ENCODE results near the gene PCDHGB3.
"Not testable (repeated sequence)": the region's sequence is repeated elsewhere in the genome, so short reads cannot be mapped to it uniquely, and the experiment has no call there.

PCDHGB3 gene

GRCh38 chr5:141359790-141360426, 10.1 kb upstream of the PCDHGB3 start, which contains the start of gene PCDHGB2:
Gene PCDHGB2 (plus strand): TSS chr5:141359994. CDS start chr5:141360136, 142 bp downstream.
- peak; percentile 50 for DNase-seq

GRCh38 chr5:141360685-141361084, 9.4 kb upstream of the PCDHGB3 start:
- DNase-seq = no peak

- no peak for DNase-seq
Measured at GRCh38 chr5:141362719-141363118, 7.3 kb upstream of the PCDHGB3 start.

- peak; percentile 42 for DNase-seq
Measured at GRCh38 chr5:141363952-141364660, 5.9 kb upstream of the PCDHGB3 start, which contains the start of gene PCDHGA5. Gene PCDHGA5 (plus strand): TSS chr5:141364162. CDS start chr5:141364331, 169 bp downstream.

GRCh38 chr5:141366016-141366896, 3.8 kb upstream of the PCDHGB3 start:
- DNase-seq = no peak

- DNase-seq = no peak
Measured at GRCh38 chr5:141371572-141372475, 1.8 kb downstream of the PCDHGB3 start.

GRCh38 chr5:141373673-141374317, 3.8 kb downstream of the PCDHGB3 start, which contains the start of gene PCDHGA6:
Gene PCDHGA6 (plus strand): TSS chr5:141373891. CDS start chr5:141374084, 193 bp downstream.
- peak; percentile 55 for DNase-seq

- no peak for DNase-seq
Measured at GRCh38 chr5:141374627-141375026, 4.6 kb downstream of the PCDHGB3 start.

GRCh38 chr5:141375444-141376155, 5.6 kb downstream of the PCDHGB3 start:
- DNase-seq = not testable (repeated sequence)

GRCh38 chr5:141382469-141383294, 12.6 kb downstream of the PCDHGB3 start, which contains the start of gene PCDHGA7:
Gene PCDHGA7 (plus strand): TSS chr5:141382742. CDS start chr5:141382900, 158 bp downstream.
- DNase-seq = peak; percentile 55

GRCh38 chr5:141383345-141383744, 13.3 kb downstream of the PCDHGB3 start:
- no peak for DNase-seq

GRCh38 chr5:141384471-141385267, 14.6 kb downstream of the PCDHGB3 start:
- no peak for DNase-seq

GRCh38 chr5:141387557-141388311, 17.7 kb downstream of the PCDHGB3 start, which contains the start of gene PCDHGB4:
Gene PCDHGB4 (plus strand): TSS chr5:141387698. CDS start chr5:141387885, 187 bp downstream.
- DNase-seq = peak; percentile 65

GRCh38 chr5:141388661-141389060, 18.6 kb downstream of the PCDHGB3 start:
- DNase-seq = no peak

GRCh38 chr5:141389153-141390042, 19.4 kb downstream of the PCDHGB3 start:
- DNase-seq = no peak

- DNase-seq = peak; percentile 35
Measured at GRCh38 chr5:141392429-141393198, 22.6 kb downstream of the PCDHGB3 start, which contains the start of gene PCDHGA8. Gene PCDHGA8 (plus strand): TSS chr5:141392633. CDS start chr5:141392814, 181 bp downstream.
